Ammon's horn (tissue), 1 donor: ENCODE data around the gene ZNF805.
"Not testable (repeated sequence)": the region's sequence is repeated elsewhere in the genome, so short reads cannot be mapped to it uniquely, and the experiment has no call there.

Source experiments
- DNase-seq: peaks from one replicate; pipeline ENCODE4 v3.0.0-alpha.2; 2016; ENCODE audit warnings: low spot score

ZNF805 gene

DNA sequence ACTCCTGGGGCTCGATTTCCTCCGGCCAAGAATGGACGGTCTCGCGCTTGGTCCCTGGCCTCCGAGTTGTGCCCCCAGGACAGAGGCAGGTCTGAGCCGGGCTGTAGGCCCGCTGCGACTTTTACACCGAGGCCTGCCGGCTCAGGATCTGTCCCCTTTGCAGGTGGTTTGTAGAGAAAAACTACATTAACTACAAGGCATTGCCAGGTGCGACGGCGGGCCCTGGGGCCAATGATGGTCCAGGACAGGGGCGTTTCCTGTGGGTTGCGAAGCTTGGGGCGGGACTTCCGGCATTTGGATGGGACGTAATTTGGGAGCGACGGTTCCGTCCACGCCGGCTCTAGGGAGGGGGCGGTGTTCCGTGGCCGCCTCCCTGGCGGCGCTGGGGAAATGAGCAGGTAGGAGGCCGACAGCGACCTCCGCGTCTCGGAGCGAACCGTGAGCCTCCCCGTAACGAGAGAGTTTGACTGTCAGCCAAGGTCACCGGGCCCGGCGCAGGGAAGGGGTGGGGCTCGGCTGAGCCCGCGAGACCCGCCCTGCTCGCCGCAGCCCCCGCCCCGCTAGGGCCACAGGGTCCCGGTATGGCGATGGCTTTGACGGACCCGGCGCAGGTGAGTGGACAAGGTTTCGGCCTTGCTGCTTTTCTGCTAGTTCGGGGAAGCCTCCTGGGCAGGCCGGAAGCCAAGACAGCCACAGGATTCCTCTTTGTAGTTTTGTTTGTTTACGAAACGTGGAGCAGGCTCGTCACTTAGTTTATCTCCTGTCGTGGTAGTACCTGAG is at the start of gene ZNF805:
ZNF805 (plus strand) TSS at position 322 of the 780 bp plus-strand sequence; CDS start at position 582, 260 bp downstream.
- peak; percentile 96 for DNase-seq

DNA sequence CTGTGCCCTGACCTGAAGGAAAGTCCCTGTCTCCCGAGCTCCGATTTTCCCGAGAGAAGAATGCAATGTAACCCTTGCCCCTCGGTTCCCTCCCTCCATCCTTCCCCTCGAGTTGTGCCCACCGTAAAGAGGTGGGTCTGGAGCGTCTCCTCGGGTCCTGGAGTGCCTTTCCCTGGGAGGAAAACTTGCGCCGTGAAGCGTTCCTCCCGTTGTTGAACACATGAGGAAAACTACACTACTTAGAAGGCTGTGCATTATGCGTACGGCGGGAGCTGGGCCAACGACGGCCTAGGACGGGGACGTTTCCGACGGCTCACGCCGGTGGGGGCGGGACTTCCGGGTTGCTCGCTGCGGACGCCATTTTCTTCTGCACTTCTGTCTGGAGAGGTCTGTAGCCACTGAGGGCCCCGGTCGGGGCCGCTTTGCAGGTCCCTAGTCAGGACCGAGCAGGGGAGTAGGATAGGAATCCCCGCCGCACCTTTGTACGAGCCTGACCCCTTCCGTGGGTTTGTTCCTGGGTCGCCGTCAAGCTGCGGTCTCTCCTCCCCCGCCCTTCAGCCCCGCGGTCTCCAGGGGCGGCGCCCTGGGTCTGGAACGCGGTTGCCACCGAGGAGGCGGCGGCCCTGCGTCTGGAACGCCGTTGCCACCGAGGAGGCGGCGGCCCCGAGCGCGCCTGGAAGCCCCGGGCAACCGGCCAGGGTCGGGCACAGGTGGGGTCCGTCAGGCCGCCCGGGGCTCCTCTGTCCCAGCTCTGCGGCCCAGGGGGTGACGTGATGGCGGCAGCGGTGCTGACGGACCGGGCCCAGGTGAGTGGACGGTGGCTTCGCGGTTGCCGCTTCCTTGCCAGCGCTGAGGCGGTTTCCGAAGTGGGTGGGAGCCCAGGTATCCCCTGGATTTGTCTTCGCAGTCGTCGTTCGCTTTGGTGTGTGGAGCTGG is 49.0 kb upstream of the ZNF805 start, which contains the start of gene ZNF264:
ZNF264 (plus strand) TSS at position 360 of the 936 bp plus-strand sequence; CDS start at position 774, 414 bp downstream.
- peak; percentile 91 for DNase-seq

DNA sequence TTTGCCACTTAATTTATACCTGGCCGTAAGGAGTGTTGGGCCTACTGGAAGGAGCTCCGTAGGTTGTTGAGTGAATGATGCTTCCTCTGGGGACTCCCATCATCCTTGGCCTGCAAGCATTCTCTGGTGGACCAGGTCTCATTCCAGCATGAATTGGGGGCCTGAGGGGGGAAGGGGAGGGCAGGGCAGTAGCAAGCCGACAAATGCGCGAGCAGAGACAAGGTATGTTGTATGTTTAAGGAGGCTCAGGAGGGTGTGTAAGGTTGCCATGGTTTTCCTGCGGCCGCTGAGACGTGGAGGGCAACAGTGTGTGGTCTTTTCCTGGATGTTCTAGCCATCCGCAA is 48.4 kb upstream of the ZNF805 start:
- no peak for DNase-seq

DNA sequence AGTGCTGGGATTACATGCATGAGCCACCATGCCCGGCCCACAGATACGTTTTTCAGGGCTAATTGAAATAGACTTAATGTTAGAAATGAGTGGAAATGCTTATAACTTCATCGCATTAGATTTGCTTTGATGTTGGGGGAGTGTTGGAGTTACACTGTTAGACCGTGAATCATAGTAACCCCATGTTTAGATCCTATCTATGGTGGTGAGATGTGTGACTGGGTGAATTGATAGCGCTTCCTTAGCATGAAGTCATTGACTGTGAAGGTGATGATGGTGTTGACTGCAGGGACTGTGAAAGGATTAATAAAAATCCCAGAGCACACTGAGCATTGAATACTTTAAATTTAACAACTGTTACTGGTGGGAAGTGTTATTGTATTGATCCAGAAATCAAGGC is 47.4 kb upstream of the ZNF805 start:
- DNase-seq = no peak

DNA sequence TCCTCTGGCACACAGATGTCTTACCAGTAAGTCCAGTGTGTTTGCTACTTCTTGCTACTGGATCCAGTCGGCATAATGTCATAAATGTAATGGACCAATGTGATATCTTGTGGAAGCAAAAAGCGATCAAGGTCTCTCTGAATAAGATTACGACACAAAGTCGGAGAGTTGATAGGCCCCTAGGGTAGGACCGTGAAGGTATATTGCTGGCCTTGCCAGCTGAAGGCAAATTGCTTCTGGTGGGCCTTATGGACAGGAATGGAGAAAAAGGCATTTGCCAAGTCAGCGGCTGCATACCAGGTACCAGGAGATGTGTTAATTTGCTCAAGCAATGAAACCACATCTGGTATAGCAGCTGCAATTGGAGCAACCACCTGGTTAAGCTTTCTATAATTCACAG is 42.6 kb upstream of the ZNF805 start:
- not testable (repeated sequence) for DNase-seq

DNA sequence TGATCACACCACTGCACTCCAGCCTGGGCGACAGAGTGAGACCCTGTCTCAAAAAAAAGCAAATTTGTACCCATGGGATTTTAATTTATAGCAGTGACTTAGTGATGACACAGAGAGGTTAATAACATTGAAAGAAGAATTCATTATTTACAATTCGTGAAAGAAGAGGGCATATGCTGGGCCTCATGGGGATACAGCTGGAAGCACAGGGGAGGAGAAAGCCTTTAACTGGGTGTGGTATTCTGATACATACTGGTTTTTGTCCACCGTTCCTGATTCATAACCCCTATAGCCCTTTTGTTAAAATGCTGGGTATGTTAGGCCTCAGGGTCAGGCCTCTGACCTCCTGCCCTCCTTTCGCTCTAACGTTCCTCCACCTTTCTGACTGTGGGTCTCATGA is 38.3 kb upstream of the ZNF805 start:
- no peak for DNase-seq

DNA sequence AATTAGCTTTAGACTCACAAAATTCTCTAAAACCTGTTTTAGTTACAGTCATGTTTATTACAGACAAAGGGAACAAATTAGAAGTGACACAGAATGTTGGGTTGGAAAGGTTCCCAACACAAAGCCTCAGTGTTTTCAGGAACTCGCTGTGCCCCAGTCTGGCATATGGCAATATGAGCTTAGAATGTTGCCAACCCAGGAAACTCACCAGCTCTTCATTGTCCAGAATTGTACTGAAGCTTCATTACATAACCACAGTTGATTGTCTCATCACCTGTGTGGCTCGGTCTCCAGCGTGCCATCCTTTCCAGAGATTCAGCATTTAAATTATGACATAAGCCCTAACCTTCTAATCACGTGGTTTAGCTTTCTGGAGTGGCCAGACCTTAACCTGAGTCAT is 30.1 kb upstream of the ZNF805 start:
- DNase-seq = peak; percentile 65

DNA sequence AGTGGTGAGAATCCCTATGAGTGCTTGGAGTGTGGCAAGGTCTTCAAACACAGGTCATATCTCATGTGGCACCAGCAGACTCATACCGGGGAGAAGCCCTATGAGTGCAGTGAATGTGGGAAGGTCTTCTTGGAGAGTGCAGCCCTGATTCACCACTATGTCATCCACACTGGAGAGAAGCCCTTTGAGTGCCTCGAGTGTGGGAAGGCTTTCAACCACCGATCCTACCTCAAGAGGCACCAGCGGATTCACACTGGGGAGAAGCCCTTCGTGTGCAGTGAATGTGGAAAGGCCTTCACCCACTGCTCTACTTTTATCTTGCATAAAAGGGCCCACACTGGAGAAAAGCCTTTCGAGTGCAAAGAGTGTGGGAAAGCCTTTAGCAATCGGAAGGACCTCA is 28.3 kb upstream of the ZNF805 start:
- no peak for DNase-seq

DNA sequence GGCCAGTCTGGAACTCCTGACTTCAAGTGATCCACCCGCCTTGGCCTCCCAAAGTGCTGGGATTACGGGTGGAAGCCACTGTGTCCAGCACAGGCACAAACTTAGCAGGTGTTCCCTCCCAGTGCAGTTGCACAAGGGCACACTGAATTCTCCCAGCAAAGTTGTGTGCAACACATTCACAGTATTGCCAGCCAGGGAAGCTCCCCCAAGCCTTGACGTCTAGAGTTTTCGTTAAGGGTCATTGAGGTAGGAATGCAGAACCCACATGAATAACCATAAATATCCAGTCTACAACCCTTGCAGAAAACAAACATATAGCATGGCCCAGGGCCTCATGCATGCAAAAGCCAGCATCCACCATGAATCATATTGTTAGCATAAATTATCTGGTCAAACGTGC is 12.9 kb upstream of the ZNF805 start:
- DNase-seq = no peak

DNA sequence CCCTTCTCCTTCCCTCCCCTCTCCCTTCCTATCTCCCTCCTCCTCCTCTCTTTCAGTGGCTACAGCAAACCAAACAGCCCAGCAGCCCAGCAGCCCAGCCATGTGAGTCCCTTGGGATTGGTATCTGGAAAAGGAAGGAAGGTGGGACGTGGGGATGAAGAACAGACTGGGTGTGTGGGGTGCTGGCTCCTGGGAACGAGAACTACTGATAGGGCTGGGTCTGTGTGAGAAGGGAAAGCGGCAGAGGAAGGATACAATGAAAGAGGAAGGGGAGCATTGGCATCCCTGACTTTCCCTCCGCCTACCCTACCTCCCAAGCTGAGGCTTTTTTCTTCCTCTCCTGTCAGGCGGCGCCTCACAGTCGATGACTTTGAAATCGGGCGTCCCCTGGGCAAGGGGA is 8.7 kb upstream of the ZNF805 start:
- no peak for DNase-seq

DNA sequence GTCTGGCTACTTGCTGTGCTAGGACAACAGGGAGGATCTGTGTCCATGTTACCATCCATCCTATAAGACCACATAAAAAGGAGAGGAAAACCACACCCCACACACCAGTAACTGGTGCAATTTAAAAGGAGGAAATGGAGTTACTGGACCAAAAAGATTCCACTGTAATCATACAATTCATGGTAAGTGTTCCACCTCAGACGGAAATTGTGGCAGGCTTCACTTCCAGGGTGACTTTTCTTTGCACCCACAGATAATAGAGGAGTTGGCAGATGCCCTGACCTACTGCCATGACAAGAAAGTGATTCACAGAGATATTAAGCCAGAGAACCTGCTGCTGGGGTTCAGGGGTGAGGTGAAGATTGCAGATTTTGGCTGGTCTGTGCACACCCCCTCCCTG is 7.2 kb upstream of the ZNF805 start:
- DNase-seq = no peak

DNA sequence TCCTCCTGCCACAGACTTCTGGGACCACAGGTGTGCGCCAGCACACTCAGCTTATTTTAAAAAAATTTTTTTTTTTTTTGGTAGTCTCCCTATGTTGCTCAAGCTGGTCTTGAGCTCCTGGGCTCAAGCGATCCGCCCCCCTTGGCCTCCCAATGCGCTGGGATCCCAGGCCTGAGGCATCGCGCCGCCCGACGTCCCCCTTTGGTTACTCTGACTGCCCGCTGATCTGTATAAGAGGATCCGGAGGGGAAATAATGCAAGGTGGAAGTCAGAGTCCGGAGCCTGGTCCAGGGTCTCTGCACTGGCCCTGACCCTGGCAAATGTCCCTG is 486 bp upstream of the ZNF805 start:
- DNase-seq = no peak

DNA sequence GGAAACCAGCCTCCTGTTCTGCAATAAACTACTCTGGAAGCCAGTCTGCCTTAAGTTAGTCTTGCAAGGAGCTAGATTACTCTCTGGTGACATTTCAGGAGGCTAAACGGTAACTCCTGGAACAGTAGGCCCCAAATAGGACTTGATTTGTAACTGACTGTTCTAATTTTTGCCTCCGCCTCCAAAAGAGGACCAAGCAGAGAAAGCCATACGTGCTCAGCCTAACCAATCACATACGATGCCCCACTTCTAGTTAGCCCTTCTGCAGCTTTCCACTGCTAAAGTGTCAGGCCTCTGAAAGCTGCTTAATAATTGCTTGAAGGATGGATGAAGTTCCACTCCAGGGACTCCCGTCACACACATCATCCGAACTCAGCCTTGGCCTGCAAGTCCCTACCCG is 744 bp downstream of the ZNF805 start:
- DNase-seq = peak; percentile 29

DNA sequence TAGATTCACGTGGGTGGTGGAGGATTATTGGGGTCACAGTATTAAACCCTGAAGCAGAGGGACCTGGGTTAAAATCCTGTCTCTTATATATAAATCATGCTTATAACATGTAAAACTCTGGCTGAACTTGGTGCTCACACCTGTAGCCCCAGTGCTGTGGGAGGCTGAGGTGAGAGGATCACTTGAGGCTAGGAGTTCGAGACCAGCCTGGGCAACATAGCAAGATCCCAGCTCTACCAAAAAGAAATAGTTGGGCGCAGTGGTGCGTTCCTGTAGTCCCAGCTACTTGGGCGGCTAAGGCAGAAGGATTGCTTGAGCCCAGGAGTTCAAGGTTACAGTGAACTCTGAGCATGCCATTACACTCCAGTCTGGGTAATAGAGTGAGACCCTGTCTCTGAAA is 2.4 kb downstream of the ZNF805 start:
- DNase-seq = no peak

DNA sequence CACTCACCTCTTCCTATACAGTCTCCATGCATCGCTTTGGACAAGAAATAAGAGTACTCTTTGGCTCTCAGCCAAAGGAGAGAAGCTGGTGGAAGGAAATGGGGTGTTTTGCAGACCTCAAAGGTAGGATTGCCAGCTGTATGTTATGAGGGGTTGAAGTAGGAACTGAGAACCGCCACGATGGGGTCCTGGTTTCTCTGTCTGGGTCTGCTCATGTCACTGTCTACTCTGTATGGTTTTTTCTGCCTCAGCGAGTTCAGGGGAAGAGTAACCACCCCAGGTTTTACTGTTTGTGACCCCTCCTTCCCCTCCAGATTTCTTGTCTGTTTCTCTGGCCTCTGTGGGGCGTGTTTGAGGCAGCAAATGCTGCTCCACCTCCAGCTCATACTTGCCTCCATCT is 4.1 kb downstream of the ZNF805 start:
- no peak for DNase-seq

DNA sequence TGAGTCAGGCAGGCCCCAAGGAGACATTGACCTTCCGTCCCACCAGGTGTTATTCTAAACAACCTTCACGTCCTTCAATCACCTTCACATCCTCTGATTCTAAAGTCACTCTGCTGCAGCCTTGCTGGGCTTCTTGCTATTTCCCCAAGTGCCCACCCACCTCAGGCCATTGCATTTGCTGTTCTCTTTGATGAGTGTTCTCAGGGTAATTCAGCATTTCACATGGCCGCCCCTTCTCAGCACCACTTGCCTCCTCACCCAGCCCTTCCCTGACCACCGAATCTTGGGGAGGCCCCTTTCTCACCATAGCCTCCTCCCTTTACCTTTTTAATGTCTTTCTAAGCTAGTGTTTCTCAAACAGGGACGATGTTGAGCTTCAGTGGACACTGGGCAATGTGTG is 4.6 kb downstream of the ZNF805 start:
- DNase-seq = no peak

DNA sequence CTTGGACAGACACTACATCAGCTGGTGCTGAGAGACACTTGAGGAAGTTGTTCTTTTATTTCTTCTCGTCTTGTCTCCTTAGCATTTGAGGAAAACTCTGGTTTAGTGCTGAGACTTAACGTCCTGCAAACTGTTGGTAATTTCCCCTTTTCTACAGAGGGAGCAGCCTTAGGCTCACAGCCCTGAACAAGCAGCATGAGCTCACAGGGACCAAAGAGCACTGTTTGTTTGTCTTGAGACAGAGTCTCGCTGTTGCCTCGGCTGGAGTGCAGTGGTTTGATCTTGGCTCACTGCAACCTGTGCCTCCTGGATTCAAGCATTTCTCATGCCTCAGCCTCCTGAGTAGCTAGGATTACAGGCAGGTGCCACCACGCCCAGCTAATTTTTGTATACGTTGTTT is 5.5 kb downstream of the ZNF805 start:
- DNase-seq = no peak

DNA sequence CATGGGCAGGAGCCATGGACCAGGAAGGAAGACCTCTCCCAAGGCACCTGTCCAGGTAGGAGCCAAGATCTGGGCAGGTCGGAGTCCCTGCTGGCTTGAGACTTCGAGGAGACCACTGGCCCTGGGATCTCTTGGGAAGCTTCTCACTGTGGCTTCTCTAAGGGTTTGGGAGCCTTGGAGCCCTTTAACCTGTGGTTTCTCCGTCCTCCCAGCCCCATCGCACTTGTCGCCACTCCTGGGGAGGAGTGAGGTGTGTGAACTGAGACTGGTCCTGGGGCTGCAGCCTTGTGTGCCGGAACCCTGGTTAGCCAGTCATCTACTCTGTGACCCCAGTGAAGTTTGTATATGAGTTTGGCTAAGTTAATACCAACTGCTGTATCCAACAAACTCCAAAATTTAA is 8.2 kb downstream of the ZNF805 start:
- no peak for DNase-seq

DNA sequence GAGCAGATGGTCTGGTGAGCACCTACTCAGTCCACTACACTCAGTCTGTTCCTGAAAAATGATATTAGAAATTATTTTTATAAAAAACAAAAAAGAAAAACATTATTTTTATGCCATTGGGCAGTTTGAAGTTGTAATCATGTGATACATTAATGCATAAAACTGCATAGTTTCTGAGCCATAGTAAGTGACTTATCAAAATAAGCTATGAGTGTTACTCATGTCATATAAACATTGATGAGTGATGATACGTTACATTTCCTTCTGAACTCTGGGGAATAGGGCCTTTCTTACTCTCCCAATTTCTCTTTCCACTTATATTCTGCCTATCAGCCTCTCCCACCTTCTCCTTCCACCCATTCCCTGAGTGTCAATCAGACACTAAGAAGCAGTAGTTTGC is 8.9 kb downstream of the ZNF805 start:
- DNase-seq = no peak

DNA sequence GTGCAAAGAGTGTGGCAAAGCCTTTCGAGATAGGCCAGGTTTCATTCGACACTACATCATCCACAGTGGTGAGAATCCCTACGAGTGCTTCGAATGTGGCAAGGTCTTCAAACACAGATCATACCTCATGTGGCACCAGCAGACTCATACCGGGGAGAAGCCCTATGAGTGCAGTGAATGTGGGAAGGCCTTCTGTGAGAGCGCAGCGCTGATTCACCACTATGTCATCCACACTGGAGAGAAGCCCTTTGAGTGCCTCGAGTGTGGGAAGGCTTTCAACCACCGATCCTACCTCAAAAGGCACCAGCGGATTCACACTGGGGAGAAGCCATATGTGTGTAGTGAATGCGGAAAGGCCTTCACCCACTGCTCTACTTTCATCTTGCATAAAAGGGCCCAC is 13.3 kb downstream of the ZNF805 start:
- DNase-seq = not testable (repeated sequence)

DNA sequence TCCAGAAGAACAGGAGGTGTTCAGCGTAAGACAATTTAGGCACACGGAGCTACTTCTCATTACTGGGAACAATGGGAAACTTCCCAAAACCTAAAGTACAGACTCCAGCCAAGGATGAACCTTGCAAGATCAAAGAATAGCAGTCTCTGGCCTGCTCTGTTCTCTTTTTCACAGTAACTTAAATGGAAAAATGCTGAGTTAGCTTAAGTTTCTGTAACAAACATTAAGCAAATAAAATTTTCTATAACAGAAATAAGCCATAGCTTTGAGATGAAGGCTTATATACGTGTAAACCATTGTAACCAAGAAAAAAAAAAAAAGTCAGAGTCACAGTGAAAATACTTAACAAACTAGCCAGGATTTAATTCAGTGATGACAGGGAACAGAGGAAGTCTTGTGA is 21.6 kb downstream of the ZNF805 start:
- DNase-seq = no peak

DNA sequence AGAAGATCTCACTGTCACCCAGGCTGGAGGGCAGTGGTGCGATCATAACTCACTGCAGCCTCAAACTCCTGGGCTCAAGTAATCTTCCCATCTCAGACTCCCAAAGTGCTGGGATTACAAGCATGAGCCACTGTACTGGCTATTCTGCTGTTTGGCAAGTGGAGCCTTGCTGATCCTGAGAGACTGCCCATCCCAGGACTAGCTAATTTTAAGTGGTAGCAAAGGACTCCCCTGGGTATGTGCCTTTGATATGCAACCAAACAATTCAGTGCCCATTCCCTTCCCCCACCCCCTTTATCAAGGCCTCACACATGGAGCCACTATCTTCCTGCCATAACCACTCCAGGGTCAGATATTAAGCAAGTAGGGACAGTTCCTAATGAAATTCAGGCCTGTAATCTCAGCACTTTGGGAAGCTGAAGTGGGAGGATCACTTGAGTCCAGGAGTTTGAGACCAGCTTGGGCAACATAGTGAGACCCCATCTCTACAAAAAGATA is 22.9 kb downstream of the ZNF805 start:
- DNase-seq = no peak

DNA sequence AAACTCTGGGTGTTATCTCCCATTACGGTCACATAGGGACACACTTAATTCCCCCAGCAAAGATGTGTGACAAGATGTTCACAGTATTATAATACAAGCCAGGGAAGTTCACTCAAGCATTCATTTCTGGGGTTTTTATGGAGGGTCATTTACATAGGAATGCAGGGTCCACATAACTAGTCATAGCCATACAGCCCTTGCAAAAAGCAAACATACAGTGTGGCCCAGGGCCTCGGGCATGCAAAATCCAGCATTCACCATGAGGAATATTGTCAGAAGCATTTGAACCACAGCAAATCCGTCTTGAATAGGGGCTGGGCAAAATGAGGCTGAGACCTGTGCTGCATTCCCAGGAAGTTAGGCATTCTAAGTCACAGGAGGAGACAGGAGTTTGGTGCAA is 26.9 kb downstream of the ZNF805 start:
- no peak for DNase-seq
